PC-3 (cell line): ENCODE results near the gene PSMD13. TPM values are rescaled to one million over a fixed set of nuclear protein-coding genes. Genes with fewer than 3 reads are reported as not detected.

Experiments
- ATAC-seq: fragments of 200-7000 bp; cut with Tn5 transposase; 2 replicates; pipeline ENCODE4 v1.9.1; 2020; ENCODE audit warnings: mild to moderate bottlenecking, moderate library complexity
- BruUV-seq: library from RNA; stranded (reverse); fragments of 400-500 nt; replicated peaks from 2 replicates; lab custom pipeline; 2021; lab: Mats Ljungman, UMichigan
- CTCF ChIA-PET: fragments of 300-600 bp; sonication (Branson Sonifier 250); formaldehyde crosslinking; loops from one replicate; lab custom pipeline; 2022; ENCODE audit warnings: antibody characterized with exemption; lab: Charles Lee
- POLR2A ChIA-PET: fragments of 300-600 bp; sonication (Branson Sonifier 250); formaldehyde crosslinking; loops from one replicate; lab custom pipeline; 2022; ENCODE audit warnings: antibody characterized with exemption; ENCODE audit not compliant: unreplicated experiment; lab: Charles Lee
- DNase-seq: peaks from one replicate; pipeline ENCODE4 v3.0.0-alpha.2; 2015
- H2AFZ ChIP-seq: fragments of 300-600 bp; sonication (generic); 2 replicates; pipeline ENCODE4 v1.6.0; 2016; ENCODE audit warnings: antibody characterized with exemption, low read length
- H3F3A ChIP-seq: fragments of 300-600 bp; sonication (generic); one replicate; pipeline ENCODE4 v1.6.0; 2017; ENCODE audit warnings: antibody characterized with exemption, low read length, control low read depth, mild to moderate bottlenecking; ENCODE audit not compliant: unreplicated experiment
- H3K27ac ChIP-seq: fragments of 300-600 bp; sonication (generic); 2 replicates; pipeline ENCODE4 v1.5.1; 2016; ENCODE audit warnings: mild to moderate bottlenecking, low read length
- H3K27me3 ChIP-seq: fragments of 300-600 bp; sonication (generic); 2 replicates; pipeline ENCODE4 v1.6.1; 2016; ENCODE audit warnings: low read length, mixed read lengths
- H3K36me3 ChIP-seq: fragments of 300-600 bp; sonication (generic); 2 replicates; pipeline ENCODE4 v1.6.1; 2016; ENCODE audit warnings: low read depth, mixed run types, low read length, mixed read lengths
- H3K4me1 ChIP-seq: fragments of 300-600 bp; sonication (generic); 2 replicates; pipeline ENCODE4 v1.5.1; 2016; ENCODE audit warnings: low read length; ENCODE audit not compliant: insufficient read depth
- H3K4me2 ChIP-seq: fragments of 300-600 bp; sonication (generic); 2 replicates; pipeline ENCODE4 v1.6.0; 2016; ENCODE audit warnings: low read length
- H3K4me3 ChIP-seq: fragments of 300-600 bp; sonication (generic); 2 replicates; pipeline ENCODE4 v1.5.1; 2016; ENCODE audit warnings: mild to moderate bottlenecking, low read length, mixed read lengths
- H3K79me2 ChIP-seq: fragments of 300-600 bp; sonication (generic); 2 replicates; pipeline ENCODE4 v1.6.1; 2017; ENCODE audit warnings: low read length, mixed read lengths
- H3K9ac ChIP-seq: fragments of 300-600 bp; sonication (generic); 2 replicates; pipeline ENCODE4 v1.6.0; 2016; ENCODE audit warnings: mild to moderate bottlenecking, low read length
- H3K9me2 ChIP-seq: fragments of 300-600 bp; sonication (generic); replicated peaks from 2 replicates; pipeline ENCODE4 v1.6.1; 2016; ENCODE audit warnings: mixed run types, low read length, mixed read lengths
- H3K9me3 ChIP-seq: fragments of 300-600 bp; sonication (generic); 2 replicates; pipeline ENCODE4 v1.6.1; 2016; ENCODE audit warnings: low read length, mixed read lengths
- H4K20me1 ChIP-seq: fragments of 300-600 bp; sonication (generic); 2 replicates; pipeline ENCODE4 v1.6.1; 2016; ENCODE audit warnings: low read length, mixed read lengths
- EZH2 ChIP-seq: fragments of 300-600 bp; sonication (generic); IDR thresholded peaks from one replicate; pipeline ENCODE4 v1.6.1; 2017; ENCODE audit warnings: antibody characterized with exemption, mild to moderate bottlenecking, low read length; ENCODE audit not compliant: unreplicated experiment
- EZH2phosphoT487 ChIP-seq: fragments of 300-600 bp; sonication (generic); IDR thresholded peaks from 2 replicates; pipeline ENCODE4 v1.6.1; 2018; ENCODE audit warnings: mild to moderate bottlenecking, antibody characterized with exemption, low read length, borderline replicate concordance
- intact Hi-C: fragments of 100-400 bp; cut with micrococcal nuclease; formaldehyde crosslinking; loops from 2 replicates; pipeline ENCODE4 v1.9.0; 2023
- total RNA-seq: library from RNA; depleted of rRNA; stranded (reverse); fragments of >200 nt; gene quantifications from 2 replicates; pipeline ENCODE4 v1.2.3, GENCODE V29; 2014
- TF ChIP-seq, protein P1 (sequence below): fragments of 300-600 bp; sonication (generic); conservative IDR thresholded peaks from 2 replicates; pipeline ENCODE4 v1.5.1; 2017; ENCODE audit warnings: antibody characterized with exemption, low read depth, mild to moderate bottlenecking, low read length

PSMD13 gene
- total RNA-seq, 1 experiment from 2014 or later = 255 TPM

DNA sequence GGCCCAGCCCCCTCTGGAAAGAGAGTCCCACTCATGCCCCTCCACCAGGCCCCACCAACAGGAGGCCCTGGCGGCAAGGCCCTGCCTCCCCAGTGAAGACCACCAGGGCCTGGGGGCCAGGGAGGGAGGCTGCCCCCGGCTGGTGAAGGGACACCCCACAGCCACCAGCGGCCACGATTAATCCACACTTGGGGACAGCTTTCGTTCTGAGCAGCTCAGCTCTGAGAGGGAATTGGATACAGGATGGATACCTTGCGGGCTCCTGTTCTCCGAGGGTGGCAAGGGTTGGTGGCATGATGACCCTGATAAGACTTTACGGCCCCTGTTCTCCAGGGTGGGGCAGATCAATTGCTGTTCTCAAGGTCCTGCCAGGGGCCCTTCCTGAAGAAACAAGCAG, 34.5 kb downstream of the PSMD13 start:
- no peak overlapping the region for H2AFZ ChIP-seq
- no peaks in the 10 kb centered on the region for H4K20me1 ChIP-seq
- no TSS peak for BruUV-seq
- intact Hi-C loops = no loop called here
- H3K4me3 ChIP-seq = no peak overlapping the region
- H3K27me3 ChIP-seq = no peaks in the 10 kb centered on the region
- H3K36me3 ChIP-seq = no peaks in the 10 kb centered on the region
- ChIA-PET CTCF (no interaction called here), POLR2A (no interaction called here)
- H3K9me2 ChIP-seq = no peaks in the 10 kb centered on the region
- TF ChIP-seq EZH2 = no peak
- TF ChIP-seq, protein P1, sequence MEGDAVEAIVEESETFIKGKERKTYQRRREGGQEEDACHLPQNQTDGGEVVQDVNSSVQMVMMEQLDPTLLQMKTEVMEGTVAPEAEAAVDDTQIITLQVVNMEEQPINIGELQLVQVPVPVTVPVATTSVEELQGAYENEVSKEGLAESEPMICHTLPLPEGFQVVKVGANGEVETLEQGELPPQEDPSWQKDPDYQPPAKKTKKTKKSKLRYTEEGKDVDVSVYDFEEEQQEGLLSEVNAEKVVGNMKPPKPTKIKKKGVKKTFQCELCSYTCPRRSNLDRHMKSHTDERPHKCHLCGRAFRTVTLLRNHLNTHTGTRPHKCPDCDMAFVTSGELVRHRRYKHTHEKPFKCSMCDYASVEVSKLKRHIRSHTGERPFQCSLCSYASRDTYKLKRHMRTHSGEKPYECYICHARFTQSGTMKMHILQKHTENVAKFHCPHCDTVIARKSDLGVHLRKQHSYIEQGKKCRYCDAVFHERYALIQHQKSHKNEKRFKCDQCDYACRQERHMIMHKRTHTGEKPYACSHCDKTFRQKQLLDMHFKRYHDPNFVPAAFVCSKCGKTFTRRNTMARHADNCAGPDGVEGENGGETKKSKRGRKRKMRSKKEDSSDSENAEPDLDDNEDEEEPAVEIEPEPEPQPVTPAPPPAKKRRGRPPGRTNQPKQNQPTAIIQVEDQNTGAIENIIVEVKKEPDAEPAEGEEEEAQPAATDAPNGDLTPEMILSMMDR = no peak
- TF ChIP-seq EZH2phosphoT487 = no peak
- peaks cover 4% of the 10 kb centered on the region for H3K4me1 ChIP-seq
- H3K79me2 ChIP-seq = no peaks in the 10 kb centered on the region
- no peak overlapping the region for H3K27ac ChIP-seq
- DNase-seq (no peak), ATAC-seq (no peak)
- no peak overlapping the region for H3K4me2 ChIP-seq
- no peaks in the 10 kb centered on the region for H3K9me3 ChIP-seq
- no peaks in the 10 kb centered on the region for H3F3A ChIP-seq
- no peak overlapping the region for H3K9ac ChIP-seq

- Histone ChIP-seq H3K79me2 (no peaks in the 10 kb centered on the region), H3K9me2 (no peaks in the 10 kb centered on the region), H3K36me3 (no peaks in the 10 kb centered on the region), H3K9ac (no peak overlapping the region), H4K20me1 (no peaks in the 10 kb centered on the region), H3K4me1 (peaks cover 4% of the 10 kb centered on the region), H3K4me3 (no peak overlapping the region), H3K9me3 (no peaks in the 10 kb centered on the region), H3K27me3 (no peaks in the 10 kb centered on the region), H3K27ac (no peak overlapping the region), H2AFZ (no peak overlapping the region), H3F3A (no peaks in the 10 kb centered on the region), H3K4me2 (no peak overlapping the region)
- no peak for DNase-seq
- no peak for TF ChIP-seq EZH2
- TF ChIP-seq EZH2phosphoT487 = no peak
- TF ChIP-seq, protein P1 = no peak
- intact Hi-C loops = no loop called here
- ChIA-PET CTCF (no interaction called here), POLR2A (no interaction called here)
- no TSS peak for BruUV-seq
- no peak for ATAC-seq
These were observed 35.6 kb downstream of the PSMD13 start for GRCh38 chr11:272195-272930.

- no peak overlapping the region for H2AFZ ChIP-seq
- no peak overlapping the region for H3K4me3 ChIP-seq
- intact Hi-C loops = no loop called here
- ChIA-PET CTCF (no interaction called here), POLR2A (no interaction called here)
- H3K9ac ChIP-seq = no peak overlapping the region
- no peaks in the 10 kb centered on the region for H3K9me3 ChIP-seq
- no peak overlapping the region for H3K4me2 ChIP-seq
- H3K27me3 ChIP-seq = no peaks in the 10 kb centered on the region
- DNase-seq = no peak
- H4K20me1 ChIP-seq = no peaks in the 10 kb centered on the region
- no peaks in the 10 kb centered on the region for H3K36me3 ChIP-seq
- no peaks in the 10 kb centered on the region for H3K79me2 ChIP-seq
- H3F3A ChIP-seq = no peaks in the 10 kb centered on the region
- no peaks in the 10 kb centered on the region for H3K9me2 ChIP-seq
- no peak for ATAC-seq
- BruUV-seq = no TSS peak
- H3K4me1 ChIP-seq = peaks cover under 1% of the 10 kb centered on the region
- H3K27ac ChIP-seq = no peak overlapping the region
- TF ChIP-seq, protein P1 = no peak
- TF ChIP-seq EZH2 (no peak), EZH2phosphoT487 (no peak)
These were observed 36.1 kb downstream of the PSMD13 start for GRCh38 chr11:272931-273198.
